Neural cell (in vitro differentiated cells): Measurements from ENCODE around the gene MTO1. TPM values are rescaled to one million over a fixed set of nuclear protein-coding genes. Genes with fewer than 3 reads are reported as not detected.
"Not testable (repeated sequence)": the region's sequence is repeated elsewhere in the genome, so short reads cannot be mapped to it uniquely, and the experiment has no call there.

Experiments
- H2AFZ ChIP-seq: fragments of 200-600, 300-800 bp; sonication (generic), shearing (Covaris generic); 2 replicates; pipeline ENCODE4 v1.6.0; 2014; ENCODE audit warnings: low read depth, mild to moderate bottlenecking, antibody characterized with exemption, low read length, moderate library complexity
- H3F3A ChIP-seq: fragments of 200-600 bp; shearing (Covaris generic); 2 replicates; pipeline ENCODE4 v1.6.1; 2016; ENCODE audit warnings: mild to moderate bottlenecking, moderate library complexity, mixed read lengths, antibody characterized with exemption, low read length; ENCODE audit not compliant: insufficient read depth, poor library complexity, severe bottlenecking
- H3K27ac ChIP-seq: fragments of 200-600, 300-800 bp; sonication (generic), shearing (Covaris generic); 2 replicates; pipeline ENCODE4 v1.5.1; 2014; ENCODE audit warnings: mild to moderate bottlenecking, low read length, moderate library complexity
- H3K27me3 ChIP-seq: fragments of 300-800, 200-600 bp; sonication (generic), shearing (Covaris generic); 2 replicates; pipeline ENCODE4 v1.6.0; 2014; ENCODE audit warnings: mild to moderate bottlenecking, low read depth, low read length, moderate library complexity; ENCODE audit not compliant: insufficient read depth
- H3K36me3 ChIP-seq: fragments of 300-800, 200-600 bp; sonication (generic), shearing (Covaris generic); 2 replicates; pipeline ENCODE4 v1.5.1; 2014; ENCODE audit warnings: mild to moderate bottlenecking, antibody characterized with exemption, low read length, moderate library complexity; ENCODE audit not compliant: insufficient read depth
- H3K4me2 ChIP-seq: fragments of 300-800, 200-600 bp; sonication (generic), shearing (Covaris generic); 2 replicates; pipeline ENCODE4 v1.6.0; 2014; ENCODE audit warnings: mild to moderate bottlenecking, low read length
- H3K4me3 ChIP-seq: fragments of 300-800, 200-600 bp; sonication (generic), shearing (Covaris generic); 2 replicates; pipeline ENCODE4 v1.5.1; 2014; ENCODE audit warnings: mild to moderate bottlenecking, low read length, moderate library complexity
- H3K79me2 ChIP-seq: fragments of 200-600 bp; shearing (Covaris generic); replicated peaks from 2 replicates; pipeline ENCODE4 v1.6.0; 2014; ENCODE audit warnings: mild to moderate bottlenecking, low read length, moderate library complexity; ENCODE audit not compliant: insufficient read depth
- H3K9ac ChIP-seq: fragments of 300-800, 200-600 bp; sonication (generic), shearing (Covaris generic); 2 replicates; pipeline ENCODE4 v1.6.1; 2016; ENCODE audit warnings: mild to moderate bottlenecking, low read length, mixed read lengths
- H3K9me2 ChIP-seq: fragments of 200-600 bp; shearing (Covaris generic); 2 replicates; pipeline ENCODE4 v1.6.1; 2016; ENCODE audit warnings: mild to moderate bottlenecking, low read length, mixed read lengths; ENCODE audit not compliant: insufficient read depth
- H3K9me3 ChIP-seq: fragments of 200-600, 300-800 bp; sonication (generic), shearing (Covaris generic); 2 replicates; pipeline ENCODE4 v1.6.1; 2016; ENCODE audit warnings: mild to moderate bottlenecking, mixed run types, low read length, moderate library complexity, mixed read lengths
- H4K20me1 ChIP-seq: fragments of 200-600 bp; shearing (Covaris generic); 2 replicates; pipeline ENCODE4 v1.6.1; 2016; ENCODE audit warnings: mild to moderate bottlenecking, mixed run types; ENCODE audit not compliant: insufficient read depth
- EP300 ChIP-seq: fragments of 450-650 bp; conservative IDR thresholded peaks from 2 replicates; pipeline ENCODE4 v1.6.1; 2014; ENCODE audit warnings: antibody characterized with exemption, mild to moderate bottlenecking, moderate library complexity; ENCODE audit not compliant: poor library complexity, severe bottlenecking
- EZH2 ChIP-seq: fragments of 200-600, 300-800 bp; shearing (Covaris generic), sonication (generic); IDR thresholded peaks from 2 replicates; pipeline ENCODE4 v1.6.1; 2014; ENCODE audit warnings: antibody characterized with exemption, low read length, borderline replicate concordance, mild to moderate bottlenecking; ENCODE audit not compliant: insufficient read depth, poor library complexity, severe bottlenecking
- MXI1 ChIP-seq: fragments of 450-650 bp; conservative IDR thresholded peaks from 2 replicates; pipeline ENCODE4 v1.6.1; 2014; ENCODE audit warnings: antibody characterized with exemption, mild to moderate bottlenecking; ENCODE audit not compliant: poor library complexity, severe bottlenecking
- POLR2AphosphoS5 ChIP-seq: IDR thresholded peaks from 2 replicates; pipeline ENCODE4 v1.6.1; 2012
- RAD21 ChIP-seq: fragments of 450-650 bp; conservative IDR thresholded peaks from 2 replicates; pipeline ENCODE4 v1.6.1; 2014; ENCODE audit warnings: antibody characterized with exemption, mild to moderate bottlenecking, moderate library complexity
- SMC3 ChIP-seq: fragments of 450-650 bp; conservative IDR thresholded peaks from 2 replicates; pipeline ENCODE4 v1.6.1; 2014; ENCODE audit warnings: antibody characterized with exemption, mild to moderate bottlenecking, moderate library complexity; ENCODE audit not compliant: poor library complexity
- TAF1 ChIP-seq: IDR thresholded peaks from 2 replicates; pipeline ENCODE4 v1.6.1; 2012; ENCODE audit warnings: low read depth
- polyA plus RNA-seq: library from polyadenylated mRNA; depleted of rRNA; stranded (reverse); fragments of >200 nt; gene quantifications from 2 replicates; pipeline ENCODE4 v1.2.3, GENCODE V29; 2014
- TF ChIP-seq, protein P1 (sequence below): fragments of 450-650 bp; IDR thresholded peaks from 2 replicates; pipeline ENCODE4 v1.5.1; 2014; ENCODE audit warnings: antibody characterized with exemption, mild to moderate bottlenecking, moderate library complexity; ENCODE audit not compliant: poor library complexity, severe bottlenecking
- TF ChIP-seq, protein P2 (sequence below): IDR thresholded peaks from 2 replicates; pipeline ENCODE4 v1.6.1; 2012; ENCODE audit warnings: borderline replicate concordance

The MTO1 gene
- polyA plus RNA-seq, 1 donor from 2014 or later = 30.6 TPM

DNA sequence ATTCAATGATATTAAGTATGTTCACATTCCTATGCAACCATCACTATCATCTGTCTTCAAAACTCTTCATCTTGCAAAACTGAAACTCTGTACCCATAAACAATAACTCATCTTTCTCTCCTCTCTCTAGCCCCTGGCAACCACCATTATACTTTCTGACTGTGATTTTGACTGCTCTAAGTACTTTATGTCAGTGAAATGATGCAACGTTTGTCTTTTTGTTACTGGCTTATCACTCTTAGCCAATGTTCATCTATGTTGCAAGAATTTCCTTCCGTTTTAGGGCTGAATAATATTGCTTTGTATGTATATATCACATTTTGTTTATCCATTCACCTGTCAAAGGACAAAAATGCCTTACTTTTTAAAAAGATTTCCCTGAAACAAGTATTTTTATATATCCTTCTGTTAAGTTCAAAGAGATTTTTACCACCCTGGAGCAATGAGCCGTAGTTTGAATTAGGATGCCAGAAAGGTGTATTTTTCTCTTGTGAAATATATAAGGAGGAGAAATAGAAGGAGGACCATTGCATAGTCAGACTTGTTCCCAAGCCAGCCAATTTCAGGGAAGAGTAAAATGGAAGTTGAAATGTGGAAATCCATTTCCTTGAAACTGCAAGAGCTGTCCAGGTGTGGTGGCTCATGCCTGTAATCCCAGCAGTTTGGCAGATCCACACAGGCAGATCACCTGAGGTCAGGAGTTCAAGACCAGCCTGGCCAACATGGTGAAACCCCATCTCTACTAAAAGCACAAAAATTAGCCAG lies 5.5 kb upstream of the MTO1 start:
- Histone ChIP-seq H3K9me3 (peaks cover 2% of the 10 kb centered on the region), H3K36me3 (no peaks in the 10 kb centered on the region)
- TF ChIP-seq POLR2AphosphoS5 (no peak), TAF1 (no peak), SMC3 (no peak)

DNA sequence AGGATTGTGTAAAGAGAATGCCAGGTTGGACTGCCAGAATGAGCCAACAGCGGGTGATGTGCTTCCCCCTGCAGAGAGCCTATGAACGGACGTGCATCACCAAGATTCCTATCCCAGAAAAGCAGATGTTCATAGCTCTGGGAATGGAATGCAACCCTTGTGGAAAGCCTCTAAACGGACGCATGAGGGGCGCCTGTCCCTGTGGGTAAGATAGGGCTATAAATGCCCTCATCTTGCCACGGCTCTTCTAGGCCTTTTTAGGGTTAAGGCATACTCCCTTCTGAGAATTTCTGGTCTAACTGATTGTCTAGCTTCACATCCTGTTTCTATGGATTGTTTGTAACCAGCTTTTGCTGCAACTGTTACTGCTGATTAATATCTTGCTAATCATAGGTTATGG lies 2.1 kb upstream of the MTO1 start:
- not testable (repeated sequence) for H4K20me1 ChIP-seq, H3K79me2 ChIP-seq, H3K9ac ChIP-seq, H3K27ac ChIP-seq, H3F3A ChIP-seq, H3K27me3 ChIP-seq, H3K4me2 ChIP-seq, H3K4me3 ChIP-seq, H3K36me3 ChIP-seq, H3K9me3 ChIP-seq, H3K9me2 ChIP-seq, H2AFZ ChIP-seq

More for the DNA sequence above, 5.5 kb upstream of the MTO1 start:
- Histone ChIP-seq H3K9me2 (no peaks in the 10 kb centered on the region), H2AFZ (no peak overlapping the region), H3K27ac (no peak overlapping the region), H4K20me1 (no peaks in the 10 kb centered on the region), H3K79me2 (no peaks in the 10 kb centered on the region), H3F3A (no peaks in the 10 kb centered on the region), H3K27me3 (peaks cover 12% of the 10 kb centered on the region), H3K4me2 (no peak overlapping the region), H3K9ac (no peak overlapping the region), H3K4me3 (no peak overlapping the region)

DNA sequence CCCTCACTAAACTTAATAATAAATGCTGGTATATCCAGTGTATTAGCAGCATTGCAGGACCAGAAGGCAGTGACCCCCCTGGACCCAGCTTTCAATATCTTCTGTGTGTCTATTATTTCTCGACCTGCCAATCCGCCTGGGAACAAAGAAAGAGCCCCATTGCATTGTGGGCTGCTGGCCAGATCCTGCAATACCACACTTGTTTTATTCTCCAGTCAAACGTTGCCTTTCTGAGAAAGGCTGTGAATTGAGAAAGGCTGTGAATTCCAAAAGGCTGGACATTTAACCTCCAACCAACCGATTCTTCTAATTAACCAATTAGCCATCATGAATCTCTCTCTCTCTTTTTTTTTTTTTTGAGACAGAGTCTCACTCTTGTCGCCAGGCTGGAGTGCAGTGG lies 1.5 kb upstream of the MTO1 start:
- peaks cover 4% of the 10 kb centered on the region for H3K79me2 ChIP-seq
- H3F3A ChIP-seq = no peaks in the 10 kb centered on the region
- TF ChIP-seq MXI1 = no peak
- TF ChIP-seq EP300 = no peak
- TF ChIP-seq SMC3 = no peak
- TF ChIP-seq POLR2AphosphoS5 = no peak
- no peak for TF ChIP-seq RAD21
- TF ChIP-seq, protein P1, sequence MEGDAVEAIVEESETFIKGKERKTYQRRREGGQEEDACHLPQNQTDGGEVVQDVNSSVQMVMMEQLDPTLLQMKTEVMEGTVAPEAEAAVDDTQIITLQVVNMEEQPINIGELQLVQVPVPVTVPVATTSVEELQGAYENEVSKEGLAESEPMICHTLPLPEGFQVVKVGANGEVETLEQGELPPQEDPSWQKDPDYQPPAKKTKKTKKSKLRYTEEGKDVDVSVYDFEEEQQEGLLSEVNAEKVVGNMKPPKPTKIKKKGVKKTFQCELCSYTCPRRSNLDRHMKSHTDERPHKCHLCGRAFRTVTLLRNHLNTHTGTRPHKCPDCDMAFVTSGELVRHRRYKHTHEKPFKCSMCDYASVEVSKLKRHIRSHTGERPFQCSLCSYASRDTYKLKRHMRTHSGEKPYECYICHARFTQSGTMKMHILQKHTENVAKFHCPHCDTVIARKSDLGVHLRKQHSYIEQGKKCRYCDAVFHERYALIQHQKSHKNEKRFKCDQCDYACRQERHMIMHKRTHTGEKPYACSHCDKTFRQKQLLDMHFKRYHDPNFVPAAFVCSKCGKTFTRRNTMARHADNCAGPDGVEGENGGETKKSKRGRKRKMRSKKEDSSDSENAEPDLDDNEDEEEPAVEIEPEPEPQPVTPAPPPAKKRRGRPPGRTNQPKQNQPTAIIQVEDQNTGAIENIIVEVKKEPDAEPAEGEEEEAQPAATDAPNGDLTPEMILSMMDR = no peak
- TF ChIP-seq, protein P2, sequence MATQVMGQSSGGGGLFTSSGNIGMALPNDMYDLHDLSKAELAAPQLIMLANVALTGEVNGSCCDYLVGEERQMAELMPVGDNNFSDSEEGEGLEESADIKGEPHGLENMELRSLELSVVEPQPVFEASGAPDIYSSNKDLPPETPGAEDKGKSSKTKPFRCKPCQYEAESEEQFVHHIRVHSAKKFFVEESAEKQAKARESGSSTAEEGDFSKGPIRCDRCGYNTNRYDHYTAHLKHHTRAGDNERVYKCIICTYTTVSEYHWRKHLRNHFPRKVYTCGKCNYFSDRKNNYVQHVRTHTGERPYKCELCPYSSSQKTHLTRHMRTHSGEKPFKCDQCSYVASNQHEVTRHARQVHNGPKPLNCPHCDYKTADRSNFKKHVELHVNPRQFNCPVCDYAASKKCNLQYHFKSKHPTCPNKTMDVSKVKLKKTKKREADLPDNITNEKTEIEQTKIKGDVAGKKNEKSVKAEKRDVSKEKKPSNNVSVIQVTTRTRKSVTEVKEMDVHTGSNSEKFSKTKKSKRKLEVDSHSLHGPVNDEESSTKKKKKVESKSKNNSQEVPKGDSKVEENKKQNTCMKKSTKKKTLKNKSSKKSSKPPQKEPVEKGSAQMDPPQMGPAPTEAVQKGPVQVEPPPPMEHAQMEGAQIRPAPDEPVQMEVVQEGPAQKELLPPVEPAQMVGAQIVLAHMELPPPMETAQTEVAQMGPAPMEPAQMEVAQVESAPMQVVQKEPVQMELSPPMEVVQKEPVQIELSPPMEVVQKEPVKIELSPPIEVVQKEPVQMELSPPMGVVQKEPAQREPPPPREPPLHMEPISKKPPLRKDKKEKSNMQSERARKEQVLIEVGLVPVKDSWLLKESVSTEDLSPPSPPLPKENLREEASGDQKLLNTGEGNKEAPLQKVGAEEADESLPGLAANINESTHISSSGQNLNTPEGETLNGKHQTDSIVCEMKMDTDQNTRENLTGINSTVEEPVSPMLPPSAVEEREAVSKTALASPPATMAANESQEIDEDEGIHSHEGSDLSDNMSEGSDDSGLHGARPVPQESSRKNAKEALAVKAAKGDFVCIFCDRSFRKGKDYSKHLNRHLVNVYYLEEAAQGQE = no peak
- TF ChIP-seq EZH2 = no peak
- no peak for TF ChIP-seq TAF1
- no peaks in the 10 kb centered on the region for H3K36me3 ChIP-seq
- H3K27ac ChIP-seq = no peak overlapping the region
- no peaks in the 10 kb centered on the region for H3K9me2 ChIP-seq
- no peak overlapping the region for H3K9ac ChIP-seq
- no peak overlapping the region for H2AFZ ChIP-seq
- H4K20me1 ChIP-seq = no peaks in the 10 kb centered on the region
- H3K4me3 ChIP-seq = no peak overlapping the region
- H3K4me2 ChIP-seq = no peak overlapping the region
- no peaks in the 10 kb centered on the region for H3K27me3 ChIP-seq
- no peaks in the 10 kb centered on the region for H3K9me3 ChIP-seq
